Epithelial cell of proximal tubule (primary cell): ENCODE measurements around the gene MLPH. TPM values are rescaled to one million over a fixed set of nuclear protein-coding genes. Genes with fewer than 3 reads are reported as not detected.

ENCODE experiments used
- DNase-seq: peaks from one replicate; pipeline ENCODE4 v3.0.0-alpha.2; 2011; ENCODE audit warnings: low read depth
- H3K4me3 ChIP-seq: 2 replicates; pipeline ENCODE4 v1.5.1; 2011; ENCODE audit warnings: low read depth, mild to moderate bottlenecking, low read length
- total RNA-seq: library from RNA; depleted of rRNA; stranded (reverse); fragments of >200 nt; gene quantifications from 2 replicates; pipeline ENCODE4 v1.2.3, GENCODE V29; 2015
- TF ChIP-seq, protein P1 (sequence below): conservative IDR thresholded peaks from 2 replicates; pipeline ENCODE4 v1.5.1; 2012; ENCODE audit warnings: low read depth, mild to moderate bottlenecking, low read length

Gene MLPH
- total RNA-seq, 1 donor from 2014 or later, result 36.0 TPM

DNA sequence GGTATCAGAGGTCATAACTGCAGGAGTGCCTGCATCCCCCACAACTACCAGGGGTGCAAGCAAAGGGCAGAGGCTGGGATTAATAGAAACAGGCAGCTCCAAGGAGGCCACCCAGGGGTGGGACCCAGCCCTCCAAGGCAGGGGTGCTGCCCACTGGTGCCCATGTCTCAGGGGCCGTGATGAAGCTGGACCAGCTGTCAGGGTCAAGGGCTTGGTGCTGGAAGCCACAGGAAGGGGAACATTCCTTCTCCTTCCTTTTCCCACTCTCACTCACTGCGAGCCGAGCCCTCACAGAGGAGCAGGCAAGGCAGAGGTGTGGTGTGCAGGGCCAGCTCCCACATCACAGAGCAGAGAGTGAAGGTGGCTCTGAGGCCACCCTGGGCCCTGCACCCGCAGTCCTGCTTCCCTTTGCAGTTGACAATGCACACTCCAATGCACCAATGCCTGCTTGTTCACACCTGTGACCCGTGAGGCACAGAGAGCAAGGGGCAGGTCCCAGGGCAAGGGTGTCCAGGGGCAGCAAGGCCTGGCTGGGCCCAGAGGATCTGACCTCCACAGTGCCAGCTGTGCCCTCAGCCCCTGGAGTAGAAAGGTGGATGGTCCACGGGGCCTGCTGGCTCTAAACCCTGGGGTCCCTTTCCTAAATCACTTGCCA lies 28.7 kb downstream of the MLPH start:
- no peak for DNase-seq
- TF ChIP-seq, protein P1, sequence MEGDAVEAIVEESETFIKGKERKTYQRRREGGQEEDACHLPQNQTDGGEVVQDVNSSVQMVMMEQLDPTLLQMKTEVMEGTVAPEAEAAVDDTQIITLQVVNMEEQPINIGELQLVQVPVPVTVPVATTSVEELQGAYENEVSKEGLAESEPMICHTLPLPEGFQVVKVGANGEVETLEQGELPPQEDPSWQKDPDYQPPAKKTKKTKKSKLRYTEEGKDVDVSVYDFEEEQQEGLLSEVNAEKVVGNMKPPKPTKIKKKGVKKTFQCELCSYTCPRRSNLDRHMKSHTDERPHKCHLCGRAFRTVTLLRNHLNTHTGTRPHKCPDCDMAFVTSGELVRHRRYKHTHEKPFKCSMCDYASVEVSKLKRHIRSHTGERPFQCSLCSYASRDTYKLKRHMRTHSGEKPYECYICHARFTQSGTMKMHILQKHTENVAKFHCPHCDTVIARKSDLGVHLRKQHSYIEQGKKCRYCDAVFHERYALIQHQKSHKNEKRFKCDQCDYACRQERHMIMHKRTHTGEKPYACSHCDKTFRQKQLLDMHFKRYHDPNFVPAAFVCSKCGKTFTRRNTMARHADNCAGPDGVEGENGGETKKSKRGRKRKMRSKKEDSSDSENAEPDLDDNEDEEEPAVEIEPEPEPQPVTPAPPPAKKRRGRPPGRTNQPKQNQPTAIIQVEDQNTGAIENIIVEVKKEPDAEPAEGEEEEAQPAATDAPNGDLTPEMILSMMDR, result no peak
- no peak overlapping the region for H3K4me3 ChIP-seq

DNA sequence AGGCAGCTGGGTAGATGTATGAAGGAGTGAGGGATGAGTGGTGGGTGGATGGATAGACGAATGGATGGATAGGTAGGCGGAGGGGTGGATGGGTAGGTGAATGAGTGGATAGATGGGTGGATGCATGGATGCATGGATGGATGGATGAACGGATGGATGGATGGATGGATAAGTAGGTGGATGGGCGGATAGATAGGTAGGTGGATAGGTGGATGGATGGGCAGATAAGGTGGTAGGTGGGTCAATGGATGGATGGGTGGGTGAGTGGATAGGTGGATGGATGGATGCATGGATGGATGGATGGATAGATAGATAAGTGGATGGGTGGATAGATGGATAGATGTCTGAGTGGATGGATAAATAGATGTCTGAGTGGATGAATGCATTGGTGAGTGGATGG lies 30.1 kb downstream of the MLPH start:
- TF ChIP-seq, protein P1, result no peak
- no peak overlapping the region for H3K4me3 ChIP-seq
- no peak for DNase-seq

DNA sequence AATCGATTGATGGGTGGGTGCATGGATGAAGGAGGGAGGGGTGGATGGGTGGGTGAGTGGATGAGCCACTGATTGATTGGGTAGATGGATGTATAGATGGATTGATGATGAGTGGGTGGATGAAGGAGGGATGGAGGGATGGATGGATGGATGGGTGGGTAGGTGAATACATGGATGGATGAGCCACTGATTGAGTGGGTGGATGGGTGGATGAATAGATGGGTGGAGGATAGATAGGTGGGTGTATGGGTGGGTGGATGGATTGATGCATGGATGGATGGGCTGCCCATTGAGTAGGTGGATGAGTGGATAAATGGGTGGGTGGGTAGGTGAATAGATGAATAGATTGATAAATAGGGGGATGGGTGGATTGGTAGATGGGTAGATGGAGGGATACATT lies 30.9 kb downstream of the MLPH start:
- no peak overlapping the region for H3K4me3 ChIP-seq
- TF ChIP-seq, protein P1, result no peak
- no peak for DNase-seq

DNA sequence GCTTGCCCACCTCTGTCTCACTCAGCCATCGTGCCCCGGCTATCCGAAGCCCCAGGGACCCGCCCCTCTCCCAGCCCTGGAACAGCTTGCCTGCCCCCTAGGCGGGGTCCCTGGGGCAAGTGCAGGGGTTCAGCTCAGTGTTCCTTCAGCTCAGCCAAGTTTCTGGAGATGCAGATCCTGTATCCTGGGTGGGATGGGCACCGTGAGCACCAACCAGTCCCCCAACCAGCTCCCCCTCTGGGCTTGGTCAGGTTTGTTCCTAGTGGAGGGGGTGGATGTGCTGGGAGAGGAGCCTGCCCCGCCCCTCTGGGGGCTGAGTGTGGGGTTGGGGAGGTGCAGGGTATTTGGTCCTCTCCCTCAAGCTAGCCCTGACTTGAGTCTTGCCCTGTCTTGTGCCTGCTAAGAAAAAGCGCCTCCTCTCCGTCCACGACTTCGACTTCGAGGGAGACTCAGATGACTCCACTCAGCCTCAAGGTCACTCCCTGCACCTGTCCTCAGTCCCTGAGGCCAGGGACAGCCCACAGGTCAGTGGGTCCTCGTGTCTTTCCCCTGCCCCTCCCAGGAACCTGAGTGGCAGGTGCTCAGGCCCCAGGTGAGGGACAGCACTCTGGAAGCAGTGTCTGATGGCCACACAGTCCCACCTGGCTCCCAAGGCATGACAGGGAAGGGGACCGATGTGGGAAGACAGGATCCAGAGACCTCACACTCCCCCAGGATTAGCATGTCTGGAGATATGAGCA lies 32.6 kb downstream of the MLPH start:
- TF ChIP-seq, protein P1, result no peak
- DNase-seq, result no peak

DNA sequence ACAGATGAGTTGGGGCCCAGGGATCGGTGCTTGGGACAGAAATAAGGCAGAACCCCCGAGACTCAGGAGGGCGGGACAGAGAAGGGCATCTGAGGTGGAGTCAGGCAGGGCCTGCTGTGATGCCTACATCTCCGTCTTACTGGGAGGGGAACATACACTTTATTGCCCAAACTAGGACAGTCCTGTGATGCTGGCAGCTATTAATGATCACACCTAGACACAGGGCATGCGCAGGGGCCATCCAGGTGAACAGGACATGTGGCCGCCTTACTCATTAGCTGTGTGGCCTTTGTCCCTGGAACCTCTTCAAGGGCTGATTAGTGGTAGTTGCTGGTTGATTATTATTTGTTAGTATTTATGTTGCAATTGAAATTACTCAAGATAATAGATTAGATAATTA lies 33.2 kb downstream of the MLPH start:
- TF ChIP-seq, protein P1, result no peak
- no peak for DNase-seq
- no peak overlapping the region for H3K4me3 ChIP-seq

More for the DNA sequence above, 32.6 kb downstream of the MLPH start:
- no peak overlapping the region for H3K4me3 ChIP-seq

DNA sequence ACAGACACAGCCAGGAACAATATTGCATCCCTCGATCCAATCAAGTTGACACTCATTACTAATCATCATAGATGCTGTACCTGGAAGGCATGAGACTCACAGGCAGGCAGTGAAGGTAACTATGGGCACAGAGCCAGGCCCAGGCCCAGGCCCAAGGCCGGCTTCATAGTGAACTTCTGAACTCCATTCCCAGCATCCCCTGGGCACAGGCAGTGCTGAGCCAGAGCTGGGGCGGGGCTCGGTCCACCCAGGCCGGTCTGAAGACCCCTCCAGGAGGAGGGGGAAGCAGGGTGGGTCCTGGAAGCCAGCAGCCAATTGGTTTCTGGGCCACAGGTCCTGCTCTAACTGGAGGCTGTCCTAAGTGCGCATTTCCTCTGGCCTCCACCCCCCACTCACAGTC lies 37.6 kb downstream of the MLPH start:
- no peak for DNase-seq
- TF ChIP-seq, protein P1, result no peak
- no peak overlapping the region for H3K4me3 ChIP-seq
